Common myeloid progenitor, CD34-positive (primary cell): Measurements from ENCODE around the gene PITPNM3.
A peak's percentile ranks its signal among the peaks of the same experiment; 100 is the strongest.

Experiments used
- CTCF ChIA-PET: fragments of 350-600 bp; sonication (Branson Sonifier 250); formaldehyde crosslinking; loops from one replicate; lab custom pipeline; 2021; ENCODE audit warnings: antibody characterized with exemption; lab: Charles Lee
- POLR2A ChIA-PET: fragments of 350-600 bp; sonication (Branson Sonifier 250); formaldehyde crosslinking; loops from one replicate; lab custom pipeline; 2021; ENCODE audit warnings: antibody characterized with exemption; lab: Charles Lee
- DNase-seq, 3 donors: peaks; one replicate each; pipeline versions ENCODE4 v3.0.0 to v3.0.0-alpha.2; 2013
- H3K27ac ChIP-seq, 2 experiments: 1 replicate in 1 of 2; 2 replicates in 1 of 2; pipeline ENCODE4 v1.7.0; 2013; ENCODE audit warnings: inconsistent platforms in 2 of 2, low read length in 2 of 2, mild to moderate bottlenecking in 2 of 2, low read depth in 1 of 2, moderate library complexity in 1 of 2; ENCODE audit not compliant: severe bottlenecking in 2 of 2, insufficient read depth in 1 of 2, poor library complexity in 1 of 2
- H3K27me3 ChIP-seq, 5 experiments: replicated peaks in 2 of 5; 1 replicate in 3 of 5; 2 replicates in 2 of 5; pipeline versions ENCODE4 v1.6.1 to v1.7.0; 2013; ENCODE audit warnings: low read length in 4 of 5, mild to moderate bottlenecking in 2 of 5, moderate library complexity in 2 of 5, inconsistent platforms in 1 of 5; ENCODE audit not compliant: insufficient read depth in 5 of 5, control insufficient read depth in 4 of 5
- H3K36me3 ChIP-seq, 4 experiments: 1 replicate in 2 of 4; 2 replicates in 2 of 4; pipeline versions ENCODE4 v1.6.1 to v1.7.0; 2013; ENCODE audit warnings: low read length in 3 of 4, control low read depth in 1 of 4, mild to moderate bottlenecking in 1 of 4; ENCODE audit not compliant: control insufficient read depth in 4 of 4, insufficient read depth in 4 of 4
- H3K4me1 ChIP-seq, 4 experiments: 1 replicate in 3 of 4; 2 replicates in 1 of 4; pipeline versions ENCODE4 v1.6.1 to v1.7.1; 2013; ENCODE audit warnings: low read length in 3 of 4, mild to moderate bottlenecking in 3 of 4, control low read depth in 1 of 4, inconsistent platforms in 1 of 4, moderate library complexity in 1 of 4; ENCODE audit not compliant: control insufficient read depth in 4 of 4, insufficient read depth in 4 of 4; ENCODE audit errors: control extremely low read depth in 1 of 4
- H3K4me3 ChIP-seq, 7 experiments: 1 replicate in 4 of 7; 2 replicates in 3 of 7; pipeline versions ENCODE4 v1.5.1 to v1.7.0; 2013; ENCODE audit warnings: mild to moderate bottlenecking in 7 of 7, low read length in 6 of 7, moderate library complexity in 6 of 7, inconsistent platforms in 2 of 7, low read depth in 2 of 7, control low read depth in 1 of 7; ENCODE audit not compliant: insufficient read depth in 4 of 7, control insufficient read depth in 1 of 7; ENCODE audit errors: extremely low read depth in 1 of 7
- H3K9me3 ChIP-seq, 5 experiments: 1 replicate in 4 of 5; 2 replicates in 1 of 5; pipeline versions ENCODE4 v1.6.1 to v1.7.1; 2013; ENCODE audit warnings: low read length in 4 of 5, mild to moderate bottlenecking in 2 of 5, inconsistent platforms in 1 of 5, low read depth in 1 of 5, moderate library complexity in 1 of 5; ENCODE audit not compliant: control insufficient read depth in 4 of 5, insufficient read depth in 2 of 5; ENCODE audit errors: control extremely low read depth in 1 of 5
- WGBS: methylation state at CpG from one replicate; pipeline ENCODE4 v1.1.5; 2013; ENCODE audit not compliant: insufficient coverage; 5-methylcytosine and 5-hydroxymethylcytosine counted together

Gene PITPNM3

DNA sequence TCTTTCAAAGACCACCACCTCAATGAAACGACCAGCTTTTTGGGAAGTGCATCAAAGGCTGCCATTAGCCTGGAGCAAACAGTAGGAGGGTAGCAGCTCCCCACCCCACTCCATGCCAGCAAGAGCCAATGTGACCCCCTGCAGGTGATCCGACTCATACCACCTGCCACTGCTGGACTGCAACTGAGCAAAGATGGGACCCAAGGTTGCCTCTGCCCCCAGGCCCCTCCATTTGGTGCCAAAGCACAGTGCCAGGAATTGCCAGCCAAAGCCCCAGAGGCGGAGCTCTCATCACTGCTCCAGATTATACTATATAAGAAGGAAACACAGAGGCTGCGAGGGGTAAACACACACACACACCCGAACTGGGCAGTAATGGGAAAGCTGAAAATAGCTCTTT is 8.3 kb downstream of the PITPNM3 start:
- ChIA-PET CTCF (interaction anchor here (1.0 kb wide), 1 partner anchor 100 kb away, joined by 3 read pairs; no protein-coding TSS in a partner anchor), POLR2A (interaction anchor here (0.5 kb wide), 1 partner anchor 1059 kb away, joined by 3 read pairs; no protein-coding TSS in a partner anchor)
- Histone ChIP-seq H3K36me3 (no peaks in the 10 kb centered on the region), H3K27ac (no peak overlapping the region), H3K4me3 (peak overlapping the region in 1 of 7 experiments; percentile 38), H3K27me3 (peaks cover 0 to 3% (median 3%) of the 10 kb centered on the region in 5 experiments), H3K9me3 (no peaks in the 10 kb centered on the region), H3K4me1 (peaks cover 0 to 24% (median 15%) of the 10 kb centered on the region in 4 experiments)
- DNase-seq = peak in 1 of 3 donors; percentile 3
- 100% methylated on average over 2 of the region's 5 CpGs for WGBS

DNA sequence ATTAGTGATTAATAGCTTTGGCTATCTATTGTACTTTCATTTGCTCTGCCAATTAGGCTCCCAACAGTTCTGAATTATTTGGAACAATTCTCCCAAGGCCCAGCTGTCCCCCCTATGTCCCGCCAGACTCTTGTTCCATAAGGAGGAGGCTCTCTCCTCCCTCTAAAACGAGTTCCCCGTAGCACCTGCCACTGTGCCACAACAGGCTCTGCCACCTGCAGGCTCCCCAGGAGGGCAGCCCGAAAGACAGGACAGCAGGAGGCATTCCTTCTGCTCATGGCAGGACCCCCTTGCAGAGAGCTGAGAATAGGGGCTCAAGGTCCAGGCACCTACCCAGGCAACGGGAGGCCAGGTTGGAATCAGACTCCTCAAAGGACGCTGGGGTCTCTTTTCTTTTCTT is 9.0 kb downstream of the PITPNM3 start:
- ChIA-PET POLR2A (no interaction called here), CTCF (no interaction called here)
- no peak overlapping the region for H3K27ac ChIP-seq

DNA sequence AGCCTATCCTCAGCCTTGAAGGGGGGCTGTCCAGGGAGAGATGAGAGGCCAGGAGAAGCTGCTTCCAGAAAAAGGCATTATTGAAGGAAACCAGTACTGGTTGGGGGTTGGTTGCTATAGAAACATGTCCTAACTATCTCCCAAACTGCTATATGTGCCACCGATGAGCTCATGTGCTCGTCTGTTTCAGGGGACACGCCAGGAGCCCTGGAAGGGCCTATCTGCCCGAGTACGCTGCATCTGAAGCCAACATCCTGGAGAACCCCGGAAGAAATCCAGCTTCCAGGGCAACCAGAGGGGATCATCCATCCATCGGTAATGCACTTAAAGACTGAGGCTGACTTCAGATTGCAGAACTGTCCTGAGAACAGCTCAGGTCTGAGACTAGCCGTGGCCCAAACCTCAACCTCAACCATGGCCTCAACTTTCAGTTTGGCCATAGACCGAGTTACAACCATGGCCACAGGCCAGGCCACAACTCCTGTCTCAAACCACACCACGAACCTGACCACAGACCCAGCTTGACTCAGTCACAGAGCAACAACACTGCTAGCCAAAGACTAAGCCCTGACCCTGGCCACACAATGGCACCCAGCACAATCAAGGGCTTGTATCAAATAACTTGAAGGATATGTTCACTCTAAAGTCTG is 10.2 kb downstream of the PITPNM3 start:
- Histone ChIP-seq H3K4me3 (no peak overlapping the region), H3K27ac (no peak overlapping the region), H3K27me3 (peaks cover 0 to 2% (median 0%) of the 10 kb centered on the region in 5 experiments), H3K36me3 (no peaks in the 10 kb centered on the region), H3K4me1 (peaks cover 0 to 19% (median 13%) of the 10 kb centered on the region in 4 experiments), H3K9me3 (no peaks in the 10 kb centered on the region)
- 74% methylated on average over 10 of the region's 10 CpGs for WGBS
- peak in 1 of 3 donors; percentile 17 for DNase-seq
- POLR2A ChIA-PET = interaction anchor here (0.5 kb wide), 1 partner anchor 59 kb away, joined by 3 read pairs; no protein-coding TSS in a partner anchor
- CTCF ChIA-PET = interaction anchor here (0.9 to 1.0 kb wide), 2 partner anchors 11 to 22 kb away, joined by 3 to 4 read pairs; no protein-coding TSS in a partner anchor

More for the DNA sequence above, 9.0 kb downstream of the PITPNM3 start:
- no peaks in the 10 kb centered on the region for H3K36me3 ChIP-seq
- no peak overlapping the region for H3K4me3 ChIP-seq
- no peak for DNase-seq
- peaks cover 0 to 23% (median 15%) of the 10 kb centered on the region in 4 experiments for H3K4me1 ChIP-seq
- no peaks in the 10 kb centered on the region for H3K9me3 ChIP-seq
- 96% methylated on average over 6 of the region's 6 CpGs for WGBS
- peaks cover 0 to 2% (median 2%) of the 10 kb centered on the region in 5 experiments for H3K27me3 ChIP-seq

DNA sequence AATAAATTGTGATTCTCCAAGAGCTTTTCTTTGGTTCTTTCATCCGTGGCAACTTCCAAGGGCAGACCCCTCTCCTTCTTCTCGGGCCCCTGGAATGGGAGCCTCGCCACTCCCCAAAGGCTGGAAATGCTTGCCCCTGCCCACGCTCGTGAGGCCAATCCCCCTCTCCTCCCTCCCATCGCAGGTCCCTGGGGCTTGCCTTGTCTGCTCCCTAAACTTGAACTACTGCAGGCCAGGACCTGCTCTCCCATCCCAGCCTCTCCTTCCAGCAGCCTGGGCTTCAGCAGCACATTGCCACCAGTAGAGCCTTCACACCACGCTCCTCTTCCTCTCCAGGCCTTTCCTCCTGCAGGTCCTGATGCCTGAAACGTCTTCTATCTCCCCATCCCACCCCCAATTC is 11.1 kb downstream of the PITPNM3 start:
- Histone ChIP-seq H3K4me3 (no peak overlapping the region), H3K9me3 (no peaks in the 10 kb centered on the region), H3K27ac (no peak overlapping the region), H3K4me1 (peaks cover 0 to 19% (median 13%) of the 10 kb centered on the region in 4 experiments), H3K27me3 (peaks cover 0 to 2% (median 0%) of the 10 kb centered on the region in 5 experiments), H3K36me3 (no peaks in the 10 kb centered on the region)
- ChIA-PET CTCF (interaction anchor here (1.0 kb wide), 1 partner anchor 21 kb away, joined by 4 read pairs; no protein-coding TSS in a partner anchor), POLR2A (no interaction called here)
- WGBS = 90% methylated on average over 8 of the region's 8 CpGs
- DNase-seq = no peak

DNA sequence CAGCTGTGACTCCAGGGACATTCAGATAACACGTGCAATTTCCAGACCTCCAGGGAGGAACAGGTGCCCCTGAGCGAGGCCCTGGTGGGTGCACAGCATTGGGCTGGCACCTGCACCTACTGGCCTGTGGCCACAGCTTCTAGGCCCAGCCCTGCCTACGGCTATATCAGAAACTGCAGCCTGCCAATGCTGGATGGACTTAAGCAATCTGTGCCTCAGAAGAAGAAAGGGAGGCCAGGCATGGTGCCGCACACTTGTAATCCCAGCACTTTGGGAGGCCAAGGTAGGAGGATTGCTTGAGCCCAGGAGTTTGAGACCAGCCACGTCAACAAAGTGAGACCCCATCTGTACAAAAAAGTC is 12.4 kb downstream of the PITPNM3 start:
- H3K36me3 ChIP-seq = no peaks in the 10 kb centered on the region
- ChIA-PET POLR2A (no interaction called here), CTCF (no interaction called here)
- H3K4me1 ChIP-seq = peaks cover 0 to 17% (median 12%) of the 10 kb centered on the region in 4 experiments
- no peak overlapping the region for H3K4me3 ChIP-seq
- peaks cover 0 to 2% (median 0%) of the 10 kb centered on the region in 5 experiments for H3K27me3 ChIP-seq
- no peak for DNase-seq
- WGBS = 94% methylated on average over 5 of the region's 5 CpGs
- no peak overlapping the region for H3K27ac ChIP-seq
- peaks cover 0 to 10% (median 0%) of the 10 kb centered on the region in 5 experiments for H3K9me3 ChIP-seq

DNA sequence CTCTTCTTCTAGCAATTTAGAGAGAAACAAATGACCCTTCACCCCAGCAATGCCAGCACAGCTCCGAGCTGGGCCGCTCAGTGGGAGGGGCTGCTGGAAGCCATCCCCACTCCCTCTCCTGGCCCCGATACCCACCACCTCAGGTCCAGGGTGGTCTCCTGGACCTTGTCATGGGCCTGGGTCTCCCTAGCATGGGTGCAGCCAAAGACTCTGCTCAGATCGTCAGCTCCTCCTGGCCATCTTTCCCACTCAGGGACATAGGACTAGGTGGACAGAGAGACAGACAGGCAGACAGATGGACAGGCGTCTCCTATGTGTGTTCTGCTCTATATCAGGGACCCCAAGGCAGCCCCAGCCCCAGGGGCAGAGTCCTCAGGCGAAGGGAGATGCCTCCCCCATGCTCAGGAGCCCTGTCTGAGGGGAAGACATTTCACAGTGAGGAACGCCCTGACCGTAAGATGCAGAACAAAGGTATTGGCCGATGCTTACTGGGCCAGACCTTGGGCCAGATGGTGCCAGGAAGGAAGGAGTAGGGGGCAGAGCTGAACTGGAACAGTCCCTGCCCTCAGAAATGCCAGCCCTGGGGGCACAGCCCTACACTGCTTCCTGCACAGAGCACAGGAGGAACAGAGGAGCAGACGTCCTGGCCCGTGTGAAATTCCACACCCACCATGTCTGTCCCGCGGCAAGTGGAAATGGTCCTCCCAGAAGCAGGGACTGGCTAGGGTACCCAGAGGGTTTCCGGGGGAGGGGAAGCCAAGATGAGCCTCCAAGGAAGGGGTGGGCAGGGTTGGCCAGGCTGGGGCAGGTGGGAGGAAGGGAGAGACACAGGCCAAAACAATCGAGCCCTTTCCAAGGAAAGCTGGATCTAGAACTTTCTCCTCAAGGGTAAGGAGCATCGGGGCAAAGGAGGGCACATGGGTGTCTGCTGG is 13.0 kb downstream of the PITPNM3 start:
- Histone ChIP-seq H3K27ac (no peak overlapping the region), H3K4me3 (no peak overlapping the region), H3K4me1 (peaks cover 0 to 10% (median 6%) of the 10 kb centered on the region in 4 experiments), H3K36me3 (no peaks in the 10 kb centered on the region), H3K27me3 (peaks cover 0 to 2% (median 0%) of the 10 kb centered on the region in 5 experiments), H3K9me3 (peaks cover 0 to 13% (median 0%) of the 10 kb centered on the region in 5 experiments)
- no peak for DNase-seq
- CTCF ChIA-PET = no interaction called here
- POLR2A ChIA-PET = no interaction called here
- 93% methylated on average over 12 of the region's 16 CpGs for WGBS
